NCI-H1417 (cell line): ENCODE measurements around the gene LHFPL6.

Experiments used
- DNase-seq, 3 experiments: peaks; one replicate each; lab custom pipeline; 2025; lab: John Stamatoyannopoulos, UW

Gene LHFPL6

DNA sequence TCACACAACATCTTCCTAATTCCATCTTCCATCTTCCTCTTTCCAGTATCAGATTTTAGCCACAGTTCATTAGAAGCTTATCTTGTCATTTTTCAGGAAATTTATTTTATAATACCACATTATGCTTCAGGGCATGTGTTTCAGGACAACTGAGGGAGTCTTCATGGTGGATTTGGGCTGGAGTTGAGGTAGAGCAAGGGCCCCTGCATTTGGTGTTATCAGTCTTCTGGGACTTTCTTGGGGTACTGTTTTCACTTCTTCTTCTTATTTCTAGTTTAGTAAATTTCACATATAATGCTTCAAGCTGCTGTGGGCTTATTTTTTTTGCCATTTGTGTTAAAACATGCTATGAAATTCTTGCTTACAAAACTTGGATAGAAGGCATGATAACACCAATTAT lies 188.7 kb downstream of the LHFPL6 start:
- DNase-seq: no peak

DNA sequence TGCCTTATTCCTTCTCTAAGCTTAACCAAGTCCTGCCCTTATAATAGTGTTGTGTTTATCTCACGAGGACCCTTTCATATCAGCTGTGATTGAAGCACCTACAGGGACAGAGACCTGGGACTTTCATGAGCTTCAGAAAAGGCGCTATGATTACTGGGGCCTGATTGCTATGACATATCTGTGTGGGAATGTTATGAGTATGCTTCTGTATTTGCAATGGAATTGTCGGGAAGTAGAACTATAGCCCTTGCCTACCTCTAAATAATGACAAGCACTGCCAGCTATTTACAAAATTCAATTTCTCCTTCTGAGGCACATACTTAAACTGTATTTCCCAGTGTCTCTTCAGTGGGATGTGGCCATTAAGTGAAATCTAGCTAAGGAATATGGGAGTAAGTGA lies 191.5 kb downstream of the LHFPL6 start:
- DNase-seq: no peak

DNA sequence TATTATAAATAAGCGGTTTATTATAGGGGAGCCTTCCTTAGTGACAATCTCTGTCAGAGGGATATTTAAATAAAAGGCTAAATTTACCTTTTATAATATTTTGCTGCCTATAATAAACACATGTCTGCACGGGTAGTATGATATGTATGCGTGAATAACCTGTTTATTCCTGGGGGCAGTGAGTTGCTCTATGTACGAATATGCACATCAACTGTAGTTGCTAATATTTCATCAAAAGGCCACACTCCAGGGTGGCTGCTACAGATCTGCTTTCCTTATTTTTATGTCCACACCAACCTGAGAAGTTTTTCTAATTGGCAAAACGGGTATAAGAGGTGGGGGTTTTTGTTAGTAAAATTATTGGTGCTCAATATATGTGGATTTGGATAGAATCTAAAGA lies 192.0 kb downstream of the LHFPL6 start:
- DNase-seq: no peak

DNA sequence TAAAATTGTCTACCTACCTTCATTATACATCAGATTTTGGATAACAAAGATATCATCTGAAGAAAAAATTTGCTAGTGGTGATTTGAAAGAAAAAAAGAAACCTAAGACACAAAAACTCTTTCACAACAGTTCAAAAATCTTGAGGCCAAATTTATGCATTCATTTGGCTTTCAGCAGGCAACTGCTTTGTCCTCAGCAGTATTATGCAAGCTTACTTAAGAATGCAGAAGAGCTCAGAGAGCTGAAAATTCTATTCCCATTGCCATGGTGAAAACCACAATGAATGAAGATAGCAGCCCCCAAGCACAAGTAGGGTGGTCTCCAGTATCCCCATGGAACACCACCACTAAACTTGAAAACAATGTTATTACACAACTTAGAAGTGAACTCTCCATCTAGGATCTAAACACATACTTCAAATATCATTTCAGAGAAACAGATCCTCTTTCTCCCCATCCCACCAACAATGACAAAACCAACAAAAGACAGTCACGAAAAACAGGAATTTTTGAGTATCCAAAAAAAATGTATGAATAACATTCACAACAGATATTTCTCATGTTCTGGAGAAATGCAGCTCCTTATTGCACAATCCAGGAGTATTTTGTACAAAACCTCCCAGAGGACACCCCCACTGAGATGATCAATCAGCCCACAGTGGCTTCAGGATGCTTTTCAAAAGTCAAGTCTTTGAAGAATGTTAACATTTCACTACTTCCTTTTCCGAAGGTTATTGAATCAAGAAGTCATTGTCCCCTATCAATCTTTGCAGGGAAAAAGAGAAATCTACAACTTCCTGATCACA lies 192.7 kb downstream of the LHFPL6 start:
- DNase-seq: no peak

DNA sequence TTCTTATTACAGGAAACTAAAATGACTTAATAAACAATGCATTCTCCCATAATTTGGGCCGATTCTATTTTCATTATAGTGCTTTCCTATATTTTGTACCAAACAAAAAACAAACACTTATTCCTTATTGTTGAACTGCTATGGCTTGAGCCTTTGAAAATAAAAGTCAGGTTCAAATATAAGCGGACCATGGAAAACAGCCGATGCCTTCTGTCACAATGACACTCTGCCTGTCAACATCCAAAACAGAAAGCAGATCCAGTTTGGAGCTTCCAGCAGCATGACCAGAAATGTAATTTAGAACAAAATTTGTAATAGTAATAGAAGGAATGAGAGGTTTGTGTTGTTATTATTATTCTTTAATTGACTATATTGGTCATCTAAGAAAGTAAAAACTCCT lies 194.5 kb downstream of the LHFPL6 start:
- no peak for DNase-seq

DNA sequence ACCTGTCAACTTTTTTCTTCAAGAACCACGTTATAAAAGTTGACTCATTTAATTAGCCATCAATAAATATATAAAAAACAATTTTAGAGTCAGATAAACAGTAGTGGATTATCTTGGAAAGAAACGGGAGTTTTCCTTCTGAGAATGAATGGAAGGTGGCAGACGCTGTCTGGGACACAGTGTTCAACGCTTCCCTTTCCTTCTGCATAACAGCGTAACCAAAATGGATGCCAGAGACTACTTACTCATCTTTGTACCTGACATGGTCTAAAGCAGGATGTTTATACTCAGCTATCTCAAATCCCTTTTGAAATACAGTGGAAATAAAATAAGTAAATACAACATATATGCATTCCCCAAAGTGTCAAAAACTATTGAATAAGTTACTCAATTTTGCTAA lies 195.2 kb downstream of the LHFPL6 start:
- DNase-seq: no peak

DNA sequence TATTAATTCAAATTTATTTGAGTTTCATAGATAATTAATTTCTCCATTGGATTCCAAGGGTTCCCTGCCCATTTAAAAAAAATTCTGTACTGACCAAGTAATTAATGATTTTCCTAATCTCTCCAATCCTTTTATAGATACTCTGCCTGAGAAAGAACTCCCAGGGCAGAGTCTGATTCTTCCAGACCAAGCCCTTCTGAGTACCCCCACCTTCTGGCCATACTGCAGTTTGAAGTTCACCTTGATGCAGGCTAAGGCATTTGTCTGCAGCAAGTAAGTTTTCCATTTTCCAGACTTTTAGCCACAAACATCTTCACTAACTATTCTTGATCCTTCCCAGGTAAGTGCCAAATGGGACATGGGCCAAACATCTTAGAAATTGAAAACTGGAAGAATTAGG lies 195.9 kb downstream of the LHFPL6 start:
- no peak for DNase-seq

DNA sequence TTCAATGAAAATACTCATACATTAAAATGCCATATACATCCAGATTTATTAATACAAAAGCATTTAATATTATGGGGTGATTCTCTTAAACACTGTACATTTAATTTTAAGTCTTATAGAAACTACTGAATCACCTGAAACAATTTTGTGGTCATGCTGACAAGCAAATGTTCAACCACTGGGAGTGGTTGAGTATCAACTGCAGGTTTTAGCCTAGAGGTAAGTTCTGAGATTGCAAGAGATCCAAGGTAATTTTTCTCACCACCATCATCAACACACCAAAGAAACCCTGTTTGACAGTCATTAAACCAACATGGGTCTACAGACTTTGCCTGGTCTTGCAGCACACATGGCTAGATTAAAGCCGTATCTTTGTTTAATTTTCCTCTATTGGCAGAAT lies 196.3 kb downstream of the LHFPL6 start:
- peak in 1 of 3 experiments; percentile 5 for DNase-seq

DNA sequence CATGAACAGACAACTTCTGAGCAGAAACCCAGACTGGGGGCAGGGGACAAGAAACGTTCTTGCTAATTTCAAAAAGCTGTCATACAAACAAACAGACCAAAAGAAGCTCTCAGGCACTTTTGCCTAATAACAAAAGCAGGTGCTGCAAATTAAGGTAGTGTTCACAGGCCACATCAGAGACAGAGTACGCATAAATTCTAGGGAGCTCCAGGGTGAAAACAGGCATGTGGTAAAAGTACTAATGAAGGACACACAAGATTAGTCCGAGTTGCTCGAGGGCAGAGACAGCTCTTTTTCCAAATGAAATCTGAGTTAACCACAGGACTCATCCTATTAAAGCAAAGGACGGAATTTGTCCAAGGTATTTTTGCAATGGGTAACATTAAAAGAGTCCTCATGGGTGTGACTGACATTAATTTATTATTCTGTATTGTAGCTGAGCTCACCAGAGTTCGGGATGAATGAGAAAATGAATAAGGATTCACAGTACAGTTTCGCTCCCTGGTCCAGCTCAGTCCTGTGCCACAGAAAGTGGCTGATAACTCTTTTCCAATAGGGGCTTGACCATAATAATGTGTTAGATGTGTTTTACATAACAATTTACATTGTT lies 197.3 kb downstream of the LHFPL6 start:
- peak in 2 of 3 experiments; percentile 47 to 79 for DNase-seq

DNA sequence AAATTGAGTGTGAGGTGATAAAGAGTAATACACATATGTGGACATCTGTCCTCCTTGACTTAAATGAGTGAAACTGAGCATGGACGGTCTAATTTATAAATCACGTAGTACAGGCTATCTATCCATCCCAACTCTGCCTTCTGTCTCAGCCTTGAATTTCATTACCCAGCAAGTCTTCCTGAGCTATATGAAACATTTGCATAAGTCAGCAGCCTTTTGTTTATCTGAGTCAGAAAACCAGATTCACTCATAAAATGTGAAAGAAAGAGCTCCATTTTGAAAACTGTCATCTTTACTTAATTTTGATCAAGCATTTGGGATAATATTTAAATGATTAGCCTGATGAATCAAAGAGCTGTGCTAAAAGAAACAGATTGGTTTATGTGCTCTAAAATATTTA lies 197.9 kb downstream of the LHFPL6 start:
- peak in 1 of 3 experiments; percentile 55 for DNase-seq

DNA sequence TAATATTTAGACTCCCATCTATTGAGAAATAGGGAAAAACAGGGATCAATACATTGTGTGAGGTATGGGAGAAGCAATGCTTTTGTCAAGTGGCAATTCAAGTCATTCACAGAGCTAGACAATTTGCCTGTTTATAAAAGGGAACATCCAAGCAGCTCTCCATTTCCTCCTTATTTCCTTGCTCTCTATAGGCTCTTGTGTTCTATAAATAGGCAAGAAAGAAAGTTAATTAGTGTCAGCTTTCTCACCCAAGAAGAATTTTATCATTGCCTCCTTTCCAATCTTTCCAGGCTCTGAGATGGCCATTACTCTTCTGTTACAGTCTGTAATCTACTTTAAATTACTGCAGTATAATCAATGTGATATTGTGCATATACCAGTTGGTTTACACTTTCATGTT lies 199.9 kb downstream of the LHFPL6 start:
- no peak for DNase-seq

DNA sequence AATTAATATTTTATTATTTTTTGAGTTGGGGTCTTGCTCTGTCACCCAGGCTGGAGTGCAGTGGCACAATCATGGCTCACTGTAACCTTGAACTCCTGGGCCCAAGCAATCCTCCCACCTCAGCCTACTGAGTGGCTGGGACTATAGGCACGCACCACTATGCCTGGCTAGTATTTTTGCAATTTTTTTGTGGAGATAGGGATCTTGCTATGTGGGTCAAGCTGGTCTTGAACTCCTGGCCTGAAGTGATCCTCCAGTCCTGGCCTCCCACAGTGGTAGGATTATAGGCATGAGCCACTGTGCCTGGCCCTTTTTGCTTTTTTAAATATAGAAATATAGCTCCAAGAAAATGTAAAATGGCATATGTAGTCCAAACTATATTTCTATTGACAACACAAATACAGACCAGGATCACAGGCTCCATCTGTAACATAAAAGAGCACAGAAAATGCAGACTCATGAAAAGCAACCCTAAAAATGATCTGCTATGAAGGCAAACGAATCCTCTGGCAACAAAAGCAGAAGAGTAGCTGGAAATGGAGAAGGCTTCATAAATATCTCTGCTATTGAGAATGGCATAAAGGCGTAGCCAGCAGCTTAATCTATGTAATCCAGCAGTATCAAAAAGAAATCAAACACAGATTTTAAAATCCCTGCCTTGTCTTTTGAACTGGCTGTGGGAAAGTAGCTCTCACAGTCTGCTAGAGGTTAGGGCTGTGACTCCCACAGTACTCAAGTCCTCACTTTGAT lies 200.6 kb downstream of the LHFPL6 start:
- no peak for DNase-seq

DNA sequence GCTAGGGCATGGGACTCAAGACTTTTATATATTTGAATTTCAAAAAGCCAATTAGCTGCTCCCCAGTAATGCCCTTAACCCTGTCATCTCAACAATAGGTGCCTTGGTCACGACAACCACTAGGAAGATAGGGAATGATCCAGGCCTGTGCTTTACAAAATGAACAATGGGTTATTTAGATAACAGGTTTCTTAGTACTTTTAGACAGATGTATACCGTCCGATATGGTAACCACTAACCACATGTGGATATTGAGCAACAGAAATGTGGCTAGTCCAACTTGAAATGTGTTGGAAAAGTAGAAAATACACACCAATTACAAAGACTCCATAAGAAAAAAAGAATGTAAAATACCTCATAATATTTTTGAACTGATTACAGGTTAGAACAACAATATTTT lies 201.2 kb downstream of the LHFPL6 start:
- DNase-seq: no peak

DNA sequence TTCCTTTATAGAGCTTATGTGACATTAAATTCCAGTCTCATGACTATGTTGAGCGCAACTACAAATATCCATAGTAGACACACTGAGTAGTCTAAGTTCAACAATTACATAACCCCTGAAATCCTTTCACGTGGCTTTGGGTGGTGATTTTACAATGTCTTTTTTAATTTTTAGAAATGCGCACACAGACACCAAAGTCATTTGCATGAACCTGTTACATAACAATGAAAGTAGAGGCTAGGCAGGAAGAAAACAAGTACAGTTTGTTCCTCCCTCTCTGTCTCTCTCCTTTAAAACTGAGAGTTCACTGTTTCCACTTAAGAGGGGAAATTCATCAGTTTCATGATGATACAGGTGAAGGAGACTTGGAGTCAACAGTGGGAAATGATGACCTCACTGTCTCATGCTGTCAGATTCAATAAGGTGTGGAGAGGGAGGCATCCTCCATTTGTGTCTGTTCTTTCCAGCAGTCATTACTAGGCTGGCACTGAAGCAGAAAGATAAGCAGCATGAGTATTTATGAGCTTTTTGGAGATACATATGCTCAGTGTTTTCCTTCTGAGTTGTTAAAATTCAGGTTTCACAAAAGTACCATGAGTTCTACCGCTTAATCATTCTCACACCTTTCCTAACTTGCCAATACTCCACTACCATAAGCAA lies 201.8 kb downstream of the LHFPL6 start:
- peak in 1 of 3 experiments; percentile 18 for DNase-seq

DNA sequence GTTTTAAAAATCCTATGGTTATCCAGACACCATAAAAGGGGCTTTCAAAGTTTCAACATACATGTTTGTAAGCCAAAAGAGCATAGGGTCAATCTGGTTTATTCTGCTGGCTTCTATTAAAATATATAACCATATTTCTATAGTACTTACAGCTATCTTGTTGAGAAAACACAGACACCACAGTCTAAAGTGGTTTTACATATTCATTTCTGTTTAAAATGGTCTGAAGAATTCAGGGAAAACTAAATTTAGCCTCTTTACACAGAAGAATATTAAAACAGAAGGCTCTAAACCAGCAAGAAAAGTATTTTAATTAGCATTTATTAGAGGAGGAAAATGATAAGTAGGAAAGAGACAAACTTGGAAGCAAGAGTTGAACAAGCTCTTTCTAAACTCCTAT lies 203.9 kb downstream of the LHFPL6 start:
- no peak for DNase-seq

DNA sequence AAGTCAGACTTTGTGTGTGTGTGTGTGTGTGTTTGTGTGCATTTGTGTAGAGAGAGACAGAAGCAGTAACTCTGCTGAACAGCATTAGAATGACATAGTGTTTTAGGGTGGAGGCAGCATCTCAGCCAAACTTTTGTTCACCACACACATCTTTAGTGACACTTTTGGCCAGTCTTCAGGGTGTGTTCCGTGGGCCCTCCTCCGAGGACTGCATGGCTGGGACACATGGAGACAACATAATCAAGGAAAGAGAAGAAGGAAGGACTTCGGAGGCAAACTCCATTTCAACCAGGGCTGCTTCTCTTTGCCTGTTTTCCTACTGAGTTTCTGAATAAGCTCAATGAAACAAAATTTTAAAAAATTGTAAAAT lies 205.1 kb downstream of the LHFPL6 start:
- no peak for DNase-seq

DNA sequence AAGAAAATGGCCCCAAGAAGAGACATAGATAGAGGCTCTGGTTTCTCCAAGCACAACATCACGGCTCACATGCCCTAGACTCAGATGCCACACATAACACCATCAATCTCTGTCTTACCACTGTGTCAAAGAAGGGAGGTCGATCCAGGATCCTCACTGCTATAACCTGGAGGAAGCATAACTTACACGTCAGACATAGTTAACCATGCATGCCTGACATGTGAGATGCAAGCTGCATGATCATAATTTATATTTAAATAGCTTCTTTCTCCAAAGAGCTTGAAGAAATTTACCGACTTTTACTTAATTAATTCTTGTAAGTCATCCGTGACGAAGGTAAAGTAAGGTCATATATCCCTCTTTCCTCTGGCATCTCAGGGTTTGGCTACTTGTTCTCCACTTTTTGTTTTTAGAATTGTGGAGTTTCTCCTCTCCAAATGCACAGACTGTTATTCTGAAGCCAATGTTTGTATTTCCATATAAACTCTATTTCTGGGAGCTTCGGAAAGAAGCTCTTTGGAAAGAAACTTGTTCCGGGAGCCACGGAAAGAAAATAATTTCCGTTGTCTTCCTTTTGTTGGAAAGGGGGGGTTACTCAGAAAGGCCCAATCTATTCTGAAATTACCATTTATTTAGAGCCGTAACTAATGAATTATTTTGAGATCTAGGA lies 205.6 kb downstream of the LHFPL6 start:
- DNase-seq: no peak

DNA sequence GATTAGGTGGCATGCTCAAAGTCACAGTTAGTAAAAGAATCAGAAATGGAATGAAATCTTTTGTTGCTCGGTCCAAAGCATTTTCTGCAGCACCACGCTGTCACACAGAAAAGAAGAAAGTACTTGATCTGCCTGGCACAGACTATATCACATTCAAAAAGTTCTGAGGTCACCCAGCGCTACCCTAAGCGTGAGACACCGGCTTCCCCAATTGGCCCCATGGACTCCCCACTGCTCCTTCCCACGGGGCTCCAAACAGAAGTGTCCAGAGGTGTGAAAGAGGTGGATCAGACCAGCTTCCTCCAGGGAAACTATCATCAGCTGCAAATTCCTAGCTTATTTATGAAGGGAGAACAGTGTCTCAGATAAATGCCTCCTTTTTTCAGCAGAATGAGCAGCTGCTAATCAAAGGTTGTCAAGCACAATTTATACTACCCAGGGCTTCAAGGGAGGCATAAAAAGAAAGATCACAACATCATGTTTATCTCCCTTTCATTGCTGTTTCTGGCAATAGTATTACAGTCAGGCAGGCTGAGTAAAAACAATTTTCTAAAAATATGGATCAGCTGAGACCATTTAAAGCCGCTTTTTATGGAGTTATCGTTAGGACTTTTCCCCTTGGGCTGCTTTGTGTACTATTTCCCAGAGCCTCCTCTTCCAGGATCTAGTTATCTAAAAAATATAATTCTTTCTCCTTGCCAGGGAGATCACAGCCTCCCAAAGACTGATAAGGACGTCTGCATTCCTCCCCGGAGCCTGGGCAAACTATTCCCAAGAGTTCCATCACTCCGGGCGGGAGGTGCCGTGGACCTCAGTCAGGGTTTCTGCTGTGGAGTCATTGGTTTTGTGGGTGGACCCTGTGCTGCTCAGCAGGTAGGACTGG lies 208.0 kb downstream of the LHFPL6 start:
- peak in 1 of 3 experiments; percentile 39 for DNase-seq

DNA sequence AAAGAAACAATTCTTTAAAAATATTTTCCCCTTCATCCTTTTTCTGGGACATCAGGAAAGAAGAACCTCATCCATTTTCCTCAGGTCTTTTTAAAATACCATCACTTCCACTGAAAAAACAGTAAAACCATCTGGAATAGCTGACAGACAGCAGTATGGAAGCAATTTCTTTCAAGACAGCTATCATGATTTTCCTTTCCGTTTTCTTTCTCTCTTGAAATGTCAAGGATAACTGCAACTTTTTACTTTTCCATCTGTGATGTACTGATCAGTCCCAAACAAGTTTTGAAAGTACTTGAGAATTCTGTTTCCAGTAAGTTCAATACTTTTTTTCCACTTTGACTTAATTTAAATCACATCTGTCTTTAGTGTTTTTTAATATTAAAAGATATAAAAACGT lies 211.2 kb downstream of the LHFPL6 start:
- DNase-seq: no peak

DNA sequence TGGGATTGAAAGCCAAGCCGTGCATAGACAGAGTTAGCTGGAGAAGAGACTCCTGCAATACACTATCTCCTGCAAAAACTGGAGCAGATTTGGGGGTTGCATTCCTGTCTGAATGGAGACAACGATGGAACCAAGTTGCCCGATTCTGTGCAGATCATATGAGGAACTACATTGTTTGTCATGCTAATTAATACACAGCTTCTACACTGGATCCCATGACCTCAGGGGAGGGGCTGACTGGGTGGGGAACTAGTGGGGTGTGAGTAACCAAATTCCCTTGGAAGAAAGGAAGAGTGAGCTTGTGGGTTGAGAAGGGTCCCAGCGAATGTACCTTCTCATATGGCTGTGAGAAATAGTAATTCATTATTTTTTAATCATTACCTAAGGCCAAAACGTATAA lies 214.0 kb downstream of the LHFPL6 start:
- no peak for DNase-seq

DNA sequence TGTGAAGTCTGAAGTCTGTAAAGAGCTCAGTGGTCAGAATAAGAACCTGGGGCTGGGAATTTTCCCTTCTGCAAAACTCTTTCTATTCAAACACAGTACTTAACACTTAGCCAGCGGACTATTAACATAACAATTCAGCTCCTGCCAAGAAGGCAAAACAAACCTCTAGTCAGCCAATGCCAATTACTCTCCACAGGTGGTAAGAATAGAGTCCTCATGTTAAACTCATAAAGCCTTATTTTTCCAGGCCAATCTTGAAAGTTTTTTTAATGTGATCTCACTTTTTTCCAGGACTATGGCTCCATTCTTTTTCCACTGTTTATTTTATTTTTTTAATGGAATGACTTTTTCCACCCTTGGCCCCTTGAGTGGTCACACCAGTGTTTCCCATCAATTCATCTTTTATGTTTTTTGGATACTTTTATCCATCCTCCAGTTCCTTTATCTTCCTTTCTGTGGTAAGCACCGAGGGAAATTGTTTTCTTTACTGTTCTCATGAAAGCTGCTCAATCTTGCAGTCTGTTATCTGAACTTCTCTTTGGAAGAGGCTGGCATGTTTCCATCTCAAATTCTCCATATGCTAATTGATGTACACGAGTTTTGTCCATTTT lies 217.3 kb downstream of the LHFPL6 start:
- DNase-seq: peak; percentile 5 to 75 (median 9)
